ENCODE data around the gene RAB39B.
"Not testable (repeated sequence)": the region's sequence is repeated elsewhere in the genome, so short reads cannot be mapped to it uniquely, and the experiment has no call there.

The RAB39B gene

GRCh38 chrX:155263854-155264628 lies at the start of gene RAB39B:
TSS of gene RAB39B (minus strand) at chrX:155264491. CDS start at chrX:155264288, 203 bp downstream.
- peak; percentile 57 for DNase-seq (ENCODE audit: low spot score)

GRCh38 chrX:155313766-155314165 lies 49.5 kb upstream of the RAB39B start:
- DNase-seq (ENCODE audit: low spot score) = no peak

GRCh38 chrX:155293771-155294170 lies 29.5 kb upstream of the RAB39B start:
- DNase-seq (ENCODE audit: low spot score) = no peak

GRCh38 chrX:155279873-155280272 lies 15.6 kb upstream of the RAB39B start:
- DNase-seq (ENCODE audit: low spot score) = no peak

- no peak for DNase-seq (ENCODE audit: low spot score)
Observed at GRCh38 chrX:155270969-155271368, 6.7 kb upstream of the RAB39B start.

GRCh38 chrX:155267995-155268394 lies 3.7 kb upstream of the RAB39B start:
- DNase-seq (ENCODE audit: low spot score) = not testable (repeated sequence)

- no peak for DNase-seq (ENCODE audit: low spot score)
Observed at GRCh38 chrX:155266439-155266838, 2.1 kb upstream of the RAB39B start.

- no peak for DNase-seq (ENCODE audit: low spot score)
Observed at GRCh38 chrX:155262970-155263754, 1.1 kb downstream of the RAB39B start.

- no peak for DNase-seq (ENCODE audit: low spot score)
Observed at GRCh38 chrX:155259752-155260151, 4.5 kb downstream of the RAB39B start.

GRCh38 chrX:155251391-155251790 lies 12.9 kb downstream of the RAB39B start:
- no peak for DNase-seq (ENCODE audit: low spot score)

- DNase-seq (ENCODE audit: low spot score) = no peak
Observed at GRCh38 chrX:155247497-155247896, 16.8 kb downstream of the RAB39B start.

GRCh38 chrX:155246748-155247147 lies 17.5 kb downstream of the RAB39B start:
- no peak for DNase-seq (ENCODE audit: low spot score)

GRCh38 chrX:155242300-155242699 lies 22.0 kb downstream of the RAB39B start:
- DNase-seq (ENCODE audit: low spot score) = no peak

- DNase-seq (ENCODE audit: low spot score) = no peak
Observed at GRCh38 chrX:155237719-155238118, 26.6 kb downstream of the RAB39B start.

- DNase-seq (ENCODE audit: low spot score) = no peak
Observed at GRCh38 chrX:155235891-155236290, 28.4 kb downstream of the RAB39B start.

GRCh38 chrX:155231163-155231562 lies 33.1 kb downstream of the RAB39B start:
- no peak for DNase-seq (ENCODE audit: low spot score)

- no peak for DNase-seq (ENCODE audit: low spot score)
Observed at GRCh38 chrX:155225774-155226173, 38.5 kb downstream of the RAB39B start.

GRCh38 chrX:155223746-155224145 lies 40.5 kb downstream of the RAB39B start:
- DNase-seq (ENCODE audit: low spot score) = not testable (repeated sequence)

GRCh38 chrX:155221351-155221750 lies 42.9 kb downstream of the RAB39B start:
- no peak for DNase-seq (ENCODE audit: low spot score)

- DNase-seq (ENCODE audit: low spot score) = no peak
Observed at GRCh38 chrX:155218777-155219176, 45.5 kb downstream of the RAB39B start.

GRCh38 chrX:155216940-155217440 lies 47.3 kb downstream of the RAB39B start:
- peak; percentile 3 for DNase-seq (ENCODE audit: low spot score)

GRCh38 chrX:155216179-155216939 lies 47.9 kb downstream of the RAB39B start, which contains the start of gene VBP1:
TSS of gene VBP1 (plus strand) at chrX:155216460. CDS start at chrX:155216483, 23 bp downstream.
- peak; percentile 91 for DNase-seq (ENCODE audit: low spot score)
